Breast epithelium (tissue), 3 donors: ENCODE results near the gene NUDT17.
"Not testable (repeated sequence)": the region's sequence is repeated elsewhere in the genome, so short reads cannot be mapped to it uniquely, and the experiment has no call there.

Source experiments
- POLR2A ChIP-seq: fragments of 450-650 bp; IDR thresholded peaks from one replicate; pipeline ENCODE4 v1.6.1; 2016; ENCODE audit warnings: antibody characterized with exemption, mild to moderate bottlenecking, moderate library complexity
- POLR2AphosphoS5 ChIP-seq, 3 donors: sonication (generic); formaldehyde crosslinking; IDR thresholded peaks; one replicate each; pipeline ENCODE4 v1.6.1; 2017; ENCODE audit warnings: antibody characterized with exemption in 3 of 3
- TF ChIP-seq, protein P1 (sequence below), 3 donors: fragments of 450-650 bp; IDR thresholded peaks; one replicate each; pipeline ENCODE4 v1.5.1; 2016 to 2017; ENCODE audit warnings: antibody characterized with exemption in 3 of 3, mild to moderate bottlenecking in 3 of 3, moderate library complexity in 3 of 3

DNA sequence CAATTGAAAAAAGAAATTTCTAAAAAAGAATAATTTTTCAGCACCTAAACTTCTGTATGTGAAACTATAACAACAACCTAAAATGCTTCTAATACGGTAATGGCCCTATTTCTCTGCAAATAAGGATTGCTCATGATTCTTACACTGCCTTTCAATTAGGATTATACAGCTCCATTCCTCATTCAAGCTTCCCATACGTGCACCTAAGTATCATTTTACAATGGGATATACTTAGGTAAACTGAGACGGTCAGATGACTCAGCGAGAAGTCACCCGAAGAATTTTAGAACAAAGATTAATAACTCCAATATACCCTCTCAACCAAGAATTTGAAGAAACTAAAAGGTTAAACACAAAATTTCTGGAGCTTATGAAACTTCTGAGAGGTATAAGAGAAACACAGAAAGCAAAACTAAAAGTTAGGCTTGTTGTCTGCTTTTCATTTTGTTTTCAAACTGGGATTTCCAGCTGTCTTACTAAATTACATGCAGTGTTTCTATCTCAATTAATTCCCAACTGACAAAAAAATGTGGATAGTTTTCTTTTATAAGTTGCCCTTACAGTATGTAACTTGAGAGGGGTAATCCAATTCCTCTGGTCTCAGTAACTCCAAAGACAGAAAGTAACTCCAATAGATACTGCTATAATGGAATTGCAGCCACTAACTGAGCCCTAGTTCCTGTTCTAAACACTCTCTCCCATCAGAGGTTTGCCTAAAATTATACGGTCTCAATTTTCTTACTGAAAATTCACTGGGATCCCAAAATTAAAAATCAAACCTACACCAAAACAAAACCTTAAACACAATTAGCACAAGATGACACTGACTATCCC lies 32.2 kb upstream of the NUDT17 start:
- TF ChIP-seq, protein P1, sequence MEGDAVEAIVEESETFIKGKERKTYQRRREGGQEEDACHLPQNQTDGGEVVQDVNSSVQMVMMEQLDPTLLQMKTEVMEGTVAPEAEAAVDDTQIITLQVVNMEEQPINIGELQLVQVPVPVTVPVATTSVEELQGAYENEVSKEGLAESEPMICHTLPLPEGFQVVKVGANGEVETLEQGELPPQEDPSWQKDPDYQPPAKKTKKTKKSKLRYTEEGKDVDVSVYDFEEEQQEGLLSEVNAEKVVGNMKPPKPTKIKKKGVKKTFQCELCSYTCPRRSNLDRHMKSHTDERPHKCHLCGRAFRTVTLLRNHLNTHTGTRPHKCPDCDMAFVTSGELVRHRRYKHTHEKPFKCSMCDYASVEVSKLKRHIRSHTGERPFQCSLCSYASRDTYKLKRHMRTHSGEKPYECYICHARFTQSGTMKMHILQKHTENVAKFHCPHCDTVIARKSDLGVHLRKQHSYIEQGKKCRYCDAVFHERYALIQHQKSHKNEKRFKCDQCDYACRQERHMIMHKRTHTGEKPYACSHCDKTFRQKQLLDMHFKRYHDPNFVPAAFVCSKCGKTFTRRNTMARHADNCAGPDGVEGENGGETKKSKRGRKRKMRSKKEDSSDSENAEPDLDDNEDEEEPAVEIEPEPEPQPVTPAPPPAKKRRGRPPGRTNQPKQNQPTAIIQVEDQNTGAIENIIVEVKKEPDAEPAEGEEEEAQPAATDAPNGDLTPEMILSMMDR (IDR thresholded peaks at IDR 0.05), result not testable (repeated sequence)
- not testable (repeated sequence) for TF ChIP-seq POLR2AphosphoS5 (IDR thresholded peaks at IDR 0.05); POLR2A
